Calu3 (cell line): ENCODE results near the gene OR2M3. TPM values are rescaled to one million over a fixed set of nuclear protein-coding genes. Genes with fewer than 3 reads are reported as not detected.

Experiments
- BruUV-seq: library from RNA; stranded (reverse); fragments of 400-500 nt; replicated peaks from 2 replicates; lab custom pipeline; 2021; lab: Mats Ljungman, UMichigan
- CTCF ChIA-PET: fragments of 300-600 bp; sonication (Branson Sonifier 250); formaldehyde crosslinking; loops from one replicate; lab custom pipeline; 2022; ENCODE audit warnings: antibody characterized with exemption; lab: Charles Lee
- DNase-seq: peaks from one replicate; pipeline ENCODE4 v3.0.0; 2022
- H3K27ac Mint-ChIP-seq: one replicate; pipeline ENCODE4 v1.8.0; 2022; ENCODE audit warnings: mixed read lengths; ENCODE audit not compliant: unreplicated experiment
- H3K27me3 Mint-ChIP-seq: one replicate; pipeline ENCODE4 v1.8.0; 2022; ENCODE audit warnings: mixed read lengths; ENCODE audit not compliant: unreplicated experiment
- H3K36me3 Mint-ChIP-seq: one replicate; pipeline ENCODE4 v1.8.0; 2022; ENCODE audit warnings: mild to moderate bottlenecking, moderate library complexity, mixed read lengths; ENCODE audit not compliant: insufficient read depth, unreplicated experiment
- H3K4me1 Mint-ChIP-seq: one replicate; pipeline ENCODE4 v1.8.0; 2022; ENCODE audit warnings: mild to moderate bottlenecking, low read depth, mixed read lengths; ENCODE audit not compliant: unreplicated experiment
- H3K4me3 Mint-ChIP-seq: one replicate; pipeline ENCODE4 v1.8.0; 2022; ENCODE audit warnings: mild to moderate bottlenecking, low read depth, moderate library complexity, mixed read lengths; ENCODE audit not compliant: unreplicated experiment
- H3K9me3 Mint-ChIP-seq: one replicate; pipeline ENCODE4 v1.8.0; 2022; ENCODE audit warnings: low read depth, mixed read lengths; ENCODE audit not compliant: unreplicated experiment
- intact Hi-C: fragments of 100-400 bp; cut with micrococcal nuclease; formaldehyde crosslinking; loops from one replicate; pipeline ENCODE4 v1.10.0; 2022; ENCODE audit not compliant: unreplicated experiment
- total RNA-seq: library from RNA; stranded (reverse); gene quantifications from 2 replicates; pipeline ENCODE4 v1.2.3, GENCODE V29; 2022
- TF ChIP-seq, protein P1 (sequence below): fragments of 200-600 bp; IDR thresholded peaks from one replicate; pipeline ENCODE4 v1.8.0; 2022; ENCODE audit warnings: antibody characterized with exemption; ENCODE audit not compliant: unreplicated experiment

Gene OR2M3
- total RNA-seq, 1 experiment from 2014 or later, result not detected

- Mint-ChIP-seq H3K36me3 (no peaks in the 10 kb centered on the region), H3K27me3 (no peaks in the 10 kb centered on the region), H3K27ac (no peak overlapping the region), H3K4me1 (no peaks in the 10 kb centered on the region), H3K4me3 (no peak overlapping the region), H3K9me3 (peaks cover 30% of the 10 kb centered on the region)
- CTCF ChIA-PET, result no interaction called here
- no peak for DNase-seq
- intact Hi-C loops, result no loop called here
- BruUV-seq, result no TSS peak
- TF ChIP-seq, protein P1, sequence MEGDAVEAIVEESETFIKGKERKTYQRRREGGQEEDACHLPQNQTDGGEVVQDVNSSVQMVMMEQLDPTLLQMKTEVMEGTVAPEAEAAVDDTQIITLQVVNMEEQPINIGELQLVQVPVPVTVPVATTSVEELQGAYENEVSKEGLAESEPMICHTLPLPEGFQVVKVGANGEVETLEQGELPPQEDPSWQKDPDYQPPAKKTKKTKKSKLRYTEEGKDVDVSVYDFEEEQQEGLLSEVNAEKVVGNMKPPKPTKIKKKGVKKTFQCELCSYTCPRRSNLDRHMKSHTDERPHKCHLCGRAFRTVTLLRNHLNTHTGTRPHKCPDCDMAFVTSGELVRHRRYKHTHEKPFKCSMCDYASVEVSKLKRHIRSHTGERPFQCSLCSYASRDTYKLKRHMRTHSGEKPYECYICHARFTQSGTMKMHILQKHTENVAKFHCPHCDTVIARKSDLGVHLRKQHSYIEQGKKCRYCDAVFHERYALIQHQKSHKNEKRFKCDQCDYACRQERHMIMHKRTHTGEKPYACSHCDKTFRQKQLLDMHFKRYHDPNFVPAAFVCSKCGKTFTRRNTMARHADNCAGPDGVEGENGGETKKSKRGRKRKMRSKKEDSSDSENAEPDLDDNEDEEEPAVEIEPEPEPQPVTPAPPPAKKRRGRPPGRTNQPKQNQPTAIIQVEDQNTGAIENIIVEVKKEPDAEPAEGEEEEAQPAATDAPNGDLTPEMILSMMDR, result no peak
These were observed 9.7 kb upstream of the OR2M3 start for GRCh38 chr1:248187363-248187762.

GRCh38 chr1:248189026-248189425 is 8.0 kb upstream of the OR2M3 start:
- Mint-ChIP-seq H3K36me3 (no peaks in the 10 kb centered on the region), H3K9me3 (peaks cover 25% of the 10 kb centered on the region), H3K27me3 (no peaks in the 10 kb centered on the region), H3K4me1 (no peaks in the 10 kb centered on the region), H3K4me3 (no peak overlapping the region), H3K27ac (no peak overlapping the region)
- intact Hi-C loops, result no loop called here
- CTCF ChIA-PET, result no interaction called here
- no TSS peak for BruUV-seq
- DNase-seq, result no peak
- TF ChIP-seq, protein P1, result no peak

DNA sequence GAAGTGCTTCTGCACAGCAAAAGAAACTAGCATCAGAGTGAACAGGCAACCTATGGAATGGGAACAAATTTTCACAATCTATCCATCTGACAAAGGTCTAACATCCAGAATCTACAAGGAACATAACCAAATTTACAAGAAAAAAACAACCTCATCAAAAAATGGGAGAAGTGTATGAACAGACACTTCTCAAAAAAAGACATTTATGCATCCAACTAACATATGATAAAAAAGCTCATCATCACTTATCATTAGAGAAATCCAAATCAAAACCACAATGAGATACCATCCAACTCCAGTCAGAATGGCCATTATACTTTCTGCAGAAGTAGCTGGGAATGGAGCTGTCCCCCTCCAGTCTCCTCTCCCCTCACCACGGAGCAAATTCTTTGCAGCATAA is 2.9 kb upstream of the OR2M3 start:
- CTCF ChIA-PET, result no interaction called here
- BruUV-seq, result no TSS peak
- no peak overlapping the region for H3K4me3 Mint-ChIP-seq
- no peak overlapping the region for H3K27ac Mint-ChIP-seq
- H3K4me1 Mint-ChIP-seq, result no peaks in the 10 kb centered on the region
- H3K9me3 Mint-ChIP-seq, result peaks cover 22% of the 10 kb centered on the region
- DNase-seq, result no peak
- H3K36me3 Mint-ChIP-seq, result no peaks in the 10 kb centered on the region
- H3K27me3 Mint-ChIP-seq, result no peaks in the 10 kb centered on the region
- TF ChIP-seq, protein P1, result no peak
- intact Hi-C loops, result no loop called here

GRCh38 chr1:248215880-248216279 is 18.8 kb downstream of the OR2M3 start:
- Mint-ChIP-seq H3K4me1 (no peaks in the 10 kb centered on the region), H3K27me3 (no peaks in the 10 kb centered on the region), H3K4me3 (no peak overlapping the region), H3K27ac (no peak overlapping the region), H3K36me3 (no peaks in the 10 kb centered on the region), H3K9me3 (peaks cover 12% of the 10 kb centered on the region)
- CTCF ChIA-PET, result no interaction called here
- no TSS peak for BruUV-seq
- DNase-seq, result no peak
- intact Hi-C loops, result no loop called here
- TF ChIP-seq, protein P1, result no peak
